NCI-H1092 (cell line): ENCODE measurements around the gene QSOX1.
"Not testable (repeated sequence)": the region's sequence is repeated elsewhere in the genome, so short reads cannot be mapped to it uniquely, and the experiment has no call there.

ENCODE experiments used
- DNase-seq: peaks from one replicate; lab custom pipeline; 2025; lab: John Stamatoyannopoulos, UW

The QSOX1 gene

GRCh38 chr1:180190091-180190490 lies 35.4 kb downstream of the QSOX1 start:
- DNase-seq = no peak

GRCh38 chr1:180192172-180192571 lies 37.5 kb downstream of the QSOX1 start:
- no peak for DNase-seq

GRCh38 chr1:180193141-180194047 lies 38.7 kb downstream of the QSOX1 start:
- no peak for DNase-seq

- DNase-seq = no peak
Measured at GRCh38 chr1:180194048-180194425, 39.4 kb downstream of the QSOX1 start.

- DNase-seq = no peak
Measured at GRCh38 chr1:180194546-180195207, 40.0 kb downstream of the QSOX1 start.

- DNase-seq = no peak
Measured at GRCh38 chr1:180195401-180195800, 40.7 kb downstream of the QSOX1 start.

GRCh38 chr1:180195916-180196315 lies 41.2 kb downstream of the QSOX1 start:
- no peak for DNase-seq

GRCh38 chr1:180196436-180197003 lies 41.9 kb downstream of the QSOX1 start:
- no peak for DNase-seq

- DNase-seq = no peak
Measured at GRCh38 chr1:180197231-180197630, 42.6 kb downstream of the QSOX1 start.

GRCh38 chr1:180198196-180198595 lies 43.5 kb downstream of the QSOX1 start:
- DNase-seq = no peak

- DNase-seq = no peak
Measured at GRCh38 chr1:180198611-180199010, 43.9 kb downstream of the QSOX1 start.

GRCh38 chr1:180199018-180199417 lies 44.3 kb downstream of the QSOX1 start:
- no peak for DNase-seq

- no peak for DNase-seq
Measured at GRCh38 chr1:180201451-180202200, 47.0 kb downstream of the QSOX1 start.

- not testable (repeated sequence) for DNase-seq
Measured at GRCh38 chr1:180202588-180202987, 47.9 kb downstream of the QSOX1 start.

- no peak for DNase-seq
Measured at GRCh38 chr1:180204231-180204630, 49.6 kb downstream of the QSOX1 start.

- DNase-seq = no peak
Measured at GRCh38 chr1:180206581-180206980, 51.9 kb downstream of the QSOX1 start.

GRCh38 chr1:180208264-180208663 lies 53.6 kb downstream of the QSOX1 start:
- DNase-seq = no peak

- no peak for DNase-seq
Measured at GRCh38 chr1:180210008-180210620, 55.4 kb downstream of the QSOX1 start.

- no peak for DNase-seq
Measured at GRCh38 chr1:180211156-180211859, 56.6 kb downstream of the QSOX1 start.

- DNase-seq = no peak
Measured at GRCh38 chr1:180211860-180212229, 57.2 kb downstream of the QSOX1 start.
